Activated CD8-positive, alpha-beta memory T cell treated with anti-CD3 and anti-CD28 coated beads for 4 hours (primary cell): ENCODE results near the gene RBFOX2.
"Not testable (repeated sequence)": the region's sequence is repeated elsewhere in the genome, so short reads cannot be mapped to it uniquely, and the experiment has no call there.

Experiments
- DNase-seq, 2 donors: peaks; one replicate each; pipeline ENCODE4 v3.0.0-alpha.2; 2020; ENCODE audit warnings: low read depth in 2 of 2

The RBFOX2 gene

GRCh38 chr22:35777335-35777975 lies 251.2 kb downstream of the RBFOX2 start:
- no peak for DNase-seq

GRCh38 chr22:35775339-35775738 lies 253.3 kb downstream of the RBFOX2 start:
- DNase-seq, result no peak

GRCh38 chr22:35769974-35770373 lies 258.6 kb downstream of the RBFOX2 start:
- no peak for DNase-seq

- no peak for DNase-seq
These were observed 261.7 kb downstream of the RBFOX2 start for GRCh38 chr22:35766654-35767580.

- no peak for DNase-seq
These were observed 267.6 kb downstream of the RBFOX2 start for GRCh38 chr22:35761037-35761436.

GRCh38 chr22:35758394-35758793 lies 270.2 kb downstream of the RBFOX2 start:
- no peak for DNase-seq

GRCh38 chr22:35756722-35757121 lies 271.9 kb downstream of the RBFOX2 start:
- DNase-seq, result no peak

- DNase-seq, result no peak
These were observed 273.9 kb downstream of the RBFOX2 start for GRCh38 chr22:35754761-35755160.

- DNase-seq, result no peak
These were observed 275.8 kb downstream of the RBFOX2 start for GRCh38 chr22:35752863-35753189.

- no peak for DNase-seq
These were observed 276.4 kb downstream of the RBFOX2 start for GRCh38 chr22:35752006-35752862.

- DNase-seq, result no peak
These were observed 278.8 kb downstream of the RBFOX2 start for GRCh38 chr22:35749808-35750207.

- no peak for DNase-seq
These were observed 281.5 kb downstream of the RBFOX2 start for GRCh38 chr22:35746946-35747703.

- DNase-seq, result no peak
These were observed 282.4 kb downstream of the RBFOX2 start for GRCh38 chr22:35746248-35746647.

- no peak for DNase-seq
These were observed 285.2 kb downstream of the RBFOX2 start for GRCh38 chr22:35743326-35743860.

- DNase-seq, result no peak
These were observed 286.1 kb downstream of the RBFOX2 start for GRCh38 chr22:35742342-35743100.

GRCh38 chr22:35740616-35741015 lies 288.0 kb downstream of the RBFOX2 start:
- no peak for DNase-seq

GRCh38 chr22:35739931-35740380 lies 288.7 kb downstream of the RBFOX2 start:
- DNase-seq, result no peak

GRCh38 chr22:35739076-35739930 lies 289.3 kb downstream of the RBFOX2 start:
- DNase-seq, result no peak

GRCh38 chr22:35737886-35738285 lies 290.7 kb downstream of the RBFOX2 start:
- not testable (repeated sequence) for DNase-seq
